ENCODE measurements around the gene CCT2.

DNA sequence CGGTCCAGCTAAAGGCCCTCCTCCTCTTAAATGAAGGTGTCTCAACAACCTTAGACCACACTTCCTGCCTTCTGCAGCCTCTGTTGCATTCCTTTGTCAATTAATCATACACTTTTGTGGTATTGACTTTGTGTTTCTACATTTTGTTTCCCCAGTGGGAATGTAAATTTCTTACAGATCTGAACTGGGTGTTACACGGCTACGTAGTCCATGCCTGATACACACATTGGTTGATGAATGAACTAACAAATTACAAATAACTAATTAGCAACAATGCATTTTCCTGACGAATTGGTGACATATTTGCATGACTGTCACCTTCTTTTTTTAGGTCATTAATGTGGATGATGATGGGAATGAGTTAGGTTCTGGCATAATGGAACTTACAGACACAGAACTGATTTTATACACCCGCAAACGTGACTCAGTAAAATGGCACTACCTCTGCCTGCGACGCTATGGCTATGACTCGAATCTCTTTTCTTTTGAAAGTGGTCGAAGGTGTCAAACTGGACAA lies 15.2 kb upstream of the CCT2 start:
- TF ChIP-seq, protein P1, sequence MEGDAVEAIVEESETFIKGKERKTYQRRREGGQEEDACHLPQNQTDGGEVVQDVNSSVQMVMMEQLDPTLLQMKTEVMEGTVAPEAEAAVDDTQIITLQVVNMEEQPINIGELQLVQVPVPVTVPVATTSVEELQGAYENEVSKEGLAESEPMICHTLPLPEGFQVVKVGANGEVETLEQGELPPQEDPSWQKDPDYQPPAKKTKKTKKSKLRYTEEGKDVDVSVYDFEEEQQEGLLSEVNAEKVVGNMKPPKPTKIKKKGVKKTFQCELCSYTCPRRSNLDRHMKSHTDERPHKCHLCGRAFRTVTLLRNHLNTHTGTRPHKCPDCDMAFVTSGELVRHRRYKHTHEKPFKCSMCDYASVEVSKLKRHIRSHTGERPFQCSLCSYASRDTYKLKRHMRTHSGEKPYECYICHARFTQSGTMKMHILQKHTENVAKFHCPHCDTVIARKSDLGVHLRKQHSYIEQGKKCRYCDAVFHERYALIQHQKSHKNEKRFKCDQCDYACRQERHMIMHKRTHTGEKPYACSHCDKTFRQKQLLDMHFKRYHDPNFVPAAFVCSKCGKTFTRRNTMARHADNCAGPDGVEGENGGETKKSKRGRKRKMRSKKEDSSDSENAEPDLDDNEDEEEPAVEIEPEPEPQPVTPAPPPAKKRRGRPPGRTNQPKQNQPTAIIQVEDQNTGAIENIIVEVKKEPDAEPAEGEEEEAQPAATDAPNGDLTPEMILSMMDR (conservative IDR thresholded peaks at IDR 0.05 in 1 of 2, IDR thresholded peaks at IDR 0.05 in 1 of 2; ENCODE audit: extremely low read depth in 1 of 2, insufficient read depth in 1 of 2, low read depth in 1 of 2, low read length in 2 of 2): no peak
- TF ChIP-seq EZH2 (IDR thresholded peaks at IDR 0.05; ENCODE audit: borderline replicate concordance, low read length): no peak

Measured in mammary epithelial cell (primary cell).